ENCODE results near the gene FBLN5. TPM values are rescaled to one million over a fixed set of nuclear protein-coding genes. Genes with fewer than 3 reads are reported as not detected.

Gene FBLN5
- total RNA-seq, 1 experiment from 2014 or later: 3.3 TPM

DNA sequence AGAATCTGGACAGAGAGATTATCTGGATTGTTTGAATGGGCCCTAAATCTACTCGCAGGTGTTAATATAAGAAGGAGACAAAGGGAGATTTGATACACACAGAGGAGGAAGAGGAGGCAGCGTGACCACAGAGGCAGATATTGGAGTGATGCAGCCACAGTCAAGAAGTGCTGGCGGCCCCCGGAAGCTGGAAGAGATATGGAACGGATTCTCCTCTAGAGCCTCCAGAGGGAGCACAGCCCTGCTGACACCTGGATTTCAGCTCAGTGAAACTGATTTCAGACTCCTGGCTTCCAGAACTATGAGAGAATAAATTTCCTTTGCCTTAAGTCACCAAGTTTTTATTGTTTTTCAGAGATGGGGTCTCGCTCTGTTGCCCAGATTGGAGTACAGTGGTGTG is 71.0 kb downstream of the FBLN5 start:
- DNase-seq (ENCODE audit: low read depth, low spot score) (no peak), ATAC-seq (0 out of 2 replicates have a peak, but pooled peaks have one; percentile 46)
- ChIA-PET POLR2A (no interaction called here), CTCF (no interaction called here), RAD21 (ENCODE audit: low non-redundant PET in 1 of 2, low total read pairs in 2 of 2, uncharacterized antibody in 2 of 2, unreplicated experiment in 2 of 2) (no interaction called here)
- Histone ChIP-seq H3K9me2 (ENCODE audit: insufficient read depth) (no peaks in the 10 kb centered on the region), H2AFZ (ENCODE audit: low read depth, low read length, poor library complexity, severe bottlenecking) (no peak overlapping the region), H3K27me3 (ENCODE audit: insufficient read depth, low read length) (no peaks in the 10 kb centered on the region), H3K36me3 (ENCODE audit: control insufficient read depth in 1 of 2, insufficient read depth in 2 of 2, low read length in 2 of 2) (no peaks in the 10 kb centered on the region), H3K4me2 (ENCODE audit: low read length) (no peak overlapping the region), H3K9me3 (ENCODE audit: control insufficient read depth in 1 of 2, insufficient read depth in 1 of 2, low read depth in 1 of 2, low read length in 2 of 2) (no peaks in the 10 kb centered on the region), H3K4me3 (replicated peaks in 1 of 2; ENCODE audit: low read depth in 1 of 2, low read length in 2 of 2) (no peak overlapping the region), H3K4me1 (ENCODE audit: control insufficient read depth in 1 of 2, insufficient read depth in 2 of 2, low read length in 2 of 2) (peaks cover 0 to 18% of the 10 kb centered on the region in 2 experiments; a peak in 3 of 4 replicates), H3K27ac (ENCODE audit: low read depth, low read length) (no peak overlapping the region), H3K79me2 (ENCODE audit: insufficient read depth, low read length) (no peaks in the 10 kb centered on the region), H4K20me1 (ENCODE audit: insufficient read depth) (no peaks in the 10 kb centered on the region), H3K9ac (ENCODE audit: low read length) (no peak overlapping the region)
- intact Hi-C loops (cut with micrococcal nuclease): no loop called here
- no peak for TF ChIP-seq MAX (IDR thresholded peaks at IDR 0.05)
- no peak for TF ChIP-seq EGR1 (IDR thresholded peaks at IDR 0.05; ENCODE audit: low read depth)
- no peak for TF ChIP-seq FOSL1 (IDR thresholded peaks at IDR 0.05; ENCODE audit: low read depth)
- no peak for TF ChIP-seq TCF7L2 (IDR thresholded peaks at IDR 0.05; ENCODE audit: borderline replicate concordance, extremely low read depth, insufficient read depth, insufficient read length)
- TF ChIP-seq CEBPB (IDR thresholded peaks at IDR 0.05; ENCODE audit: low read depth): no peak
- TF ChIP-seq REST (IDR thresholded peaks at IDR 0.05; ENCODE audit: low read depth): no peak
- TF ChIP-seq CBX3 (IDR thresholded peaks at IDR 0.05; ENCODE audit: low read depth): no peak
- no peak for TF ChIP-seq YY1 (IDR thresholded peaks at IDR 0.05; ENCODE audit: extremely low read depth, insufficient replicate concordance, low read depth, low read length)
- no peak for TF ChIP-seq JUND (IDR thresholded peaks at IDR 0.05)
- no peak for TF ChIP-seq SP1 (IDR thresholded peaks at IDR 0.05; ENCODE audit: low read depth)
- BruUV-seq (replicated peaks): no TSS peak
